H1 (cell line): Measurements from ENCODE around the gene CERS1. TPM values are rescaled to one million over a fixed set of nuclear protein-coding genes. Genes with fewer than 3 reads are reported as not detected.

ENCODE experiments used
- CTCF ChIA-PET: fragments of 300-600 bp; sonication (Branson Sonifier 250); formaldehyde crosslinking; loops from one replicate; lab custom pipeline; 2021; ENCODE audit not compliant: partially characterized antibody; lab: Charles Lee
- POLR2A ChIA-PET: fragments of 300-600 bp; sonication (Branson Sonifier 250); formaldehyde crosslinking; loops from one replicate; lab custom pipeline; 2021; ENCODE audit warnings: inconsistent platforms; ENCODE audit not compliant: partially characterized antibody; lab: Charles Lee
- DNase-seq, 2 experiments: peaks; one replicate each; pipeline versions ENCODE4 v3.0.0 to v3.0.0-alpha.2; 2010 to 2022; ENCODE audit warnings: low spot score in 2 of 2, low read depth in 1 of 2, mixed read lengths in 1 of 2
- FAIRE-seq: peaks from 2 replicates; lab custom pipeline; 2011; peaks lifted over from hg19 to GRCh38; lab: Jason Lieb, UNC
- H2AFZ ChIP-seq: 2 replicates; pipeline ENCODE4 v1.8.1; 2012; ENCODE audit warnings: low read length, inconsistent platforms
- H2AK5ac ChIP-seq: 2 replicates; pipeline ENCODE4 v1.6.1; 2013; ENCODE audit warnings: low read depth, low read length
- H2BK120ac ChIP-seq: replicated peaks from 2 replicates; pipeline ENCODE3; 2013; ENCODE audit warnings: low read depth, low read length, inconsistent platforms
- H2BK12ac ChIP-seq: 2 replicates; pipeline ENCODE4 v1.6.1; 2013; ENCODE audit warnings: low read depth, low read length
- H2BK15ac ChIP-seq: 2 replicates; pipeline ENCODE4 v1.6.1; 2013; ENCODE audit warnings: low read length
- H2BK20ac ChIP-seq: 2 replicates; pipeline ENCODE4 v1.6.1; 2013; ENCODE audit warnings: low read length
- H2BK5ac ChIP-seq: 2 replicates; pipeline ENCODE4 v1.6.1; 2013; ENCODE audit warnings: low read depth, low read length
- H3K14ac ChIP-seq: 2 replicates; pipeline ENCODE4 v1.6.1; 2013; ENCODE audit warnings: inconsistent platforms; ENCODE audit not compliant: insufficient read length
- H3K18ac ChIP-seq: 2 replicates; pipeline ENCODE4 v1.6.1; 2013; ENCODE audit warnings: low read length; ENCODE audit errors: extremely low read depth
- H3K23ac ChIP-seq: 2 replicates; pipeline ENCODE4 v1.6.1; 2013; ENCODE audit warnings: inconsistent platforms; ENCODE audit not compliant: insufficient read length
- H3K23me2 ChIP-seq: 2 replicates; pipeline ENCODE4 v1.6.1; 2013; ENCODE audit warnings: low read depth, low read length
- H3K27ac ChIP-seq: 2 replicates; pipeline ENCODE4 v1.6.1; 2011; ENCODE audit warnings: low read depth, low read length, inconsistent platforms
- H3K27me3 ChIP-seq, 4 experiments: replicated peaks in 1 of 4; 1 replicate in 1 of 4; 2 replicates in 3 of 4; pipeline versions ENCODE4 v1.6.1 to v1.8.1; 2011 to 2013; ENCODE audit warnings: low read length in 3 of 4, mild to moderate bottlenecking in 3 of 4, inconsistent platforms in 2 of 4, mixed read lengths in 2 of 4, moderate library complexity in 1 of 4; ENCODE audit not compliant: control insufficient read depth in 3 of 4, insufficient read depth in 3 of 4; ENCODE audit errors: extremely low read depth in 1 of 4
- H3K36me3 ChIP-seq, 4 experiments: 2 replicates each; pipeline versions ENCODE4 v1.6.1 to v1.8.1; 2011 to 2013; ENCODE audit warnings: mild to moderate bottlenecking in 4 of 4, low read length in 3 of 4, moderate library complexity in 2 of 4, control low read depth in 1 of 4, inconsistent platforms in 1 of 4; ENCODE audit not compliant: insufficient read depth in 4 of 4, control insufficient read depth in 2 of 4
- H3K4ac ChIP-seq: replicated peaks from 2 replicates; pipeline ENCODE3; 2013; ENCODE audit warnings: low read length, low read depth, mixed read lengths, inconsistent platforms; ENCODE audit not compliant: insufficient read length
- H3K4me1 ChIP-seq, 4 experiments: replicated peaks in 1 of 4; 1 replicate in 1 of 4; 2 replicates in 3 of 4; pipeline versions ENCODE4 v1.6.1 to v1.8.1; 2011 to 2013; ENCODE audit warnings: low read length in 3 of 4, inconsistent platforms in 2 of 4, mixed read lengths in 1 of 4; ENCODE audit not compliant: insufficient read depth in 4 of 4, control insufficient read depth in 3 of 4
- H3K4me2 ChIP-seq, 2 experiments: 2 replicates each; pipeline versions ENCODE4 v1.6.1 to v1.8.1; 2011 to 2013; ENCODE audit warnings: low read depth in 2 of 2, low read length in 2 of 2, control low read depth in 1 of 2, inconsistent platforms in 1 of 2, mild to moderate bottlenecking in 1 of 2; ENCODE audit not compliant: insufficient read depth in 1 of 2
- H3K4me3 ChIP-seq, 4 experiments: fragments of 200-600, 300-600 bp in 1 of 4; sonication (generic), shearing (Covaris generic), sonication (Bioruptor Twin) in 1 of 4; 2 replicates each; pipeline versions ENCODE4 v1.5.1 to v1.8.1; 2011 to 2016; ENCODE audit warnings: low read length in 4 of 4, low read depth in 3 of 4, control low read depth in 2 of 4, inconsistent platforms in 2 of 4, mild to moderate bottlenecking in 2 of 4, mixed read lengths in 1 of 4, moderate library complexity in 1 of 4; ENCODE audit not compliant: insufficient read depth in 2 of 4; ENCODE audit errors: extremely low read depth in 1 of 4
- H3K56ac ChIP-seq: replicated peaks from 2 replicates; pipeline ENCODE3; 2013; ENCODE audit warnings: low read depth, mild to moderate bottlenecking, mixed read lengths, low read length, inconsistent platforms; ENCODE audit not compliant: insufficient read length
- H3K79me1 ChIP-seq: 2 replicates; pipeline ENCODE4 v1.6.1; 2013; ENCODE audit warnings: low read depth, low read length, control low read depth
- H3K79me2 ChIP-seq, 2 experiments: 2 replicates each; pipeline versions ENCODE4 v1.6.1 to v1.8.1; 2012 to 2013; ENCODE audit warnings: low read length in 2 of 2, mild to moderate bottlenecking in 2 of 2, inconsistent platforms in 1 of 2; ENCODE audit not compliant: insufficient read depth in 2 of 2, control insufficient read depth in 1 of 2
- H3K9ac ChIP-seq, 4 experiments: replicated peaks in 1 of 4; 1 replicate in 1 of 4; 2 replicates in 3 of 4; pipeline versions ENCODE4 v1.6.1 to v1.8.1; 2011 to 2013; ENCODE audit warnings: low read depth in 3 of 4, low read length in 3 of 4, control low read depth in 2 of 4, mild to moderate bottlenecking in 2 of 4, moderate library complexity in 2 of 4, inconsistent platforms in 1 of 4; ENCODE audit errors: extremely low read depth in 1 of 4
- H3K9me3 ChIP-seq, 2 experiments: 2 replicates each; pipeline versions ENCODE4 v1.6.1 to v1.8.1; 2012 to 2013; ENCODE audit warnings: mild to moderate bottlenecking in 2 of 2, moderate library complexity in 2 of 2, control low read depth in 1 of 2, inconsistent platforms in 1 of 2, low read depth in 1 of 2, low read length in 1 of 2, mixed read lengths in 1 of 2; ENCODE audit not compliant: insufficient read depth in 2 of 2
- H4K20me1 ChIP-seq, 2 experiments: replicated peaks in 1 of 2; 2 replicates each; pipeline versions ENCODE3 to v1.8.1; 2011 to 2013; ENCODE audit warnings: inconsistent platforms in 2 of 2, low read length in 2 of 2, mild to moderate bottlenecking in 1 of 2; ENCODE audit not compliant: insufficient read depth in 2 of 2, control insufficient read depth in 1 of 2
- H4K5ac ChIP-seq: 2 replicates; pipeline ENCODE4 v1.6.1; 2013; ENCODE audit warnings: low read length, low read depth, mixed read lengths, inconsistent platforms; ENCODE audit not compliant: insufficient read length
- H4K8ac ChIP-seq: 2 replicates; pipeline ENCODE4 v1.8.0; 2013; ENCODE audit warnings: mild to moderate bottlenecking, moderate library complexity, low read length, inconsistent platforms; ENCODE audit not compliant: insufficient read depth; ENCODE audit errors: extremely low read depth
- H4K91ac ChIP-seq: replicated peaks from 2 replicates; pipeline ENCODE3; 2013; ENCODE audit warnings: low read length, mixed read lengths, inconsistent platforms; ENCODE audit not compliant: insufficient read length
- ASH2L ChIP-seq: fragments of 200-600, 300-600 bp; sonication (generic); IDR thresholded peaks from one replicate; pipeline ENCODE4 v1.7.1; 2017; ENCODE audit warnings: low read length
- BACH1 ChIP-seq: IDR thresholded peaks from 2 replicates; pipeline ENCODE4 v1.6.1; 2012; ENCODE audit warnings: low read length, improper control_type of control experiment
- BRCA1 ChIP-seq: IDR thresholded peaks from 2 replicates; pipeline ENCODE4 v1.6.1; 2012; ENCODE audit warnings: low read depth, low read length, improper control_type of control experiment
- CBX5 ChIP-seq: fragments of 300-800, 300-1000 bp; sonication (generic); IDR thresholded peaks from 2 replicates; pipeline ENCODE4 v1.7.1; 2016; ENCODE audit warnings: antibody characterized with exemption, low read length, low read depth
- CEBPB ChIP-seq: IDR thresholded peaks from 2 replicates; pipeline ENCODE4 v1.6.1; 2012; ENCODE audit warnings: low read depth, low read length
- EP300 ChIP-seq, 2 experiments: IDR thresholded peaks; 1 replicate in 1 of 2; 2 replicates in 1 of 2; pipeline ENCODE4 v1.6.1; 2011 to 2012; ENCODE audit warnings: low read depth in 2 of 2, low read length in 2 of 2, mild to moderate bottlenecking in 2 of 2, borderline replicate concordance in 1 of 2, inconsistent platforms in 1 of 2, moderate library complexity in 1 of 2
- EZH2 ChIP-seq: fragments of 200-600 bp; sonication (generic); IDR thresholded peaks from 2 replicates; pipeline ENCODE4 v1.7.1; 2012; ENCODE audit warnings: low read depth, mild to moderate bottlenecking, moderate library complexity, low read length, inconsistent platforms; ENCODE audit not compliant: severe bottlenecking
- GABPA ChIP-seq: IDR thresholded peaks from 2 replicates; pipeline ENCODE4 v1.6.1; 2011; ENCODE audit warnings: mild to moderate bottlenecking, low read length, moderate library complexity, borderline replicate concordance; ENCODE audit not compliant: insufficient read depth
- HDAC6 ChIP-seq: IDR thresholded peaks from one replicate; pipeline ENCODE4 v1.7.1; 2012; ENCODE audit warnings: low read depth, mild to moderate bottlenecking, inconsistent platforms, low read length, moderate library complexity
- JUN ChIP-seq: IDR thresholded peaks from 2 replicates; pipeline ENCODE4 v1.6.1; 2011; ENCODE audit warnings: low read depth, mild to moderate bottlenecking, improper control_type of control experiment, low read length
- KDM4A ChIP-seq: IDR thresholded peaks from one replicate; pipeline ENCODE4 v1.7.1; 2012; ENCODE audit warnings: low read depth, mild to moderate bottlenecking, moderate library complexity, low read length, inconsistent platforms; ENCODE audit not compliant: severe bottlenecking
- KDM5A ChIP-seq: fragments of 200-600 bp; IDR thresholded peaks from 2 replicates; pipeline ENCODE4 v1.7.1; 2012; ENCODE audit warnings: mild to moderate bottlenecking, low read length, inconsistent platforms, mixed read lengths
- RXRA ChIP-seq: IDR thresholded peaks from 2 replicates; pipeline ENCODE4 v1.6.1; 2011; ENCODE audit warnings: low read depth, mild to moderate bottlenecking, low read length, moderate library complexity; ENCODE audit not compliant: insufficient read depth
- TAF1 ChIP-seq: IDR thresholded peaks from 2 replicates; pipeline ENCODE4 v1.6.1; 2011; ENCODE audit warnings: mild to moderate bottlenecking, low read depth, low read length
- TBP ChIP-seq: IDR thresholded peaks from 2 replicates; pipeline ENCODE4 v1.6.1; 2011; ENCODE audit warnings: low read depth, low read length, improper control_type of control experiment
- WGBS, 2 experiments: shearing (Covaris generic) in 1 of 2; methylation state at CpG; one replicate each; pipeline versions ENCODE4 v1.1.6 to v1.1.7; 2013 to 2015; ENCODE audit warnings: low lambda C conversion rate in 2 of 2, mixed read lengths in 2 of 2, inconsistent platforms in 1 of 2, low coverage in 1 of 2, missing lambda C conversion rate in 1 of 2; ENCODE audit not compliant: insufficient replicate concordance in 2 of 2, insufficient coverage in 1 of 2, insufficient read length in 1 of 2; ENCODE audit errors: extremely low coverage in 1 of 2, missing lambda C conversion rate in 1 of 2; 5-methylcytosine and 5-hydroxymethylcytosine counted together
- polyA plus RNA-seq, 7 experiments: library from polyadenylated mRNA; depleted of rRNA in 3 of 7; stranded (reverse) in 5 of 7; unstranded in 2 of 7; fragments of >200 nt in 5 of 7; fragments of 200-250 nt in 2 of 7; gene quantifications; 1 replicate in 5 of 7; 2 replicates in 1 of 7; 4 replicates in 1 of 7; pipeline versions ENCODE4 v1.2.1 to v1.2.3, GENCODE V29; 2011 to 2013; ENCODE audit warnings: missing spikeins in 2 of 7, mixed read lengths in 2 of 7
- total RNA-seq: library from RNA; stranded (reverse); fragmentation: NEBNext Ultra II Directional; extraction: Animal tissue kit (Norgen Biotek cat#: 25700); gene quantifications from 2 replicates; pipeline ENCODE4 v1.2.1, GENCODE V29; 2021

CERS1 gene
- total and polyA plus RNA-seq, 2 of the 8 experiments (the other 6 are each of a cell fraction or from before 2014, with no cell fraction given), result 18.6 to 51.0 TPM

DNA sequence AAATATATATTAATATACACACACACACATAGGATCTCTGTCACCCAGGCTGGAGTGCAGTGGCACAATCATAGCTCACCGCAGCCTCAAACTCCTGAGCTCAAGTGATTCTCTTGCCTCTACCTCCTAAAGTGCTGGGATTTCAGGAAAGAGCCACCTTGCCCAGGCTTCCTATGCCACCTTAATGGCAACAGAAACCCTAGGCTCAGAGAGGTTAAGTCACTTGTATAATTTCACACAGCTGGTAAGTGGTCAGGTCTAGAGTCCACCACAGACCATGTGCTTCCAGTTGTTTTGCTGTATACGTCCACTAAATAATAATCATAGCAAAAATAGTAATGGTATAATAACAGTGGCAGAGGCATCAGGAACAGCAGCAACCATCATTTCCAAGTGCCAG is 65.5 kb downstream of the CERS1 start:
- ChIA-PET POLR2A (interaction anchor here (3.4 kb wide), 1 partner anchor 11 kb away, joined by 18 read pairs; no protein-coding TSS in a partner anchor), CTCF (interaction anchor here (0.6 to 10.4 kb wide), 7 partner anchors 10 to 418 kb away, joined by 3 to 79 read pairs (median 4); no protein-coding TSS in a partner anchor)
- H2AK5ac ChIP-seq, result no peak overlapping the region
- no peak overlapping the region for H3K9ac ChIP-seq
- peaks cover 3 to 15% (median 10%) of the 10 kb centered on the region in 4 experiments for H3K4me1 ChIP-seq
- no peak overlapping the region for H4K8ac ChIP-seq
- no peak overlapping the region for H3K23ac ChIP-seq
- no peak overlapping the region for H3K14ac ChIP-seq
- H2BK12ac ChIP-seq, result no peak overlapping the region
- no peaks in the 10 kb centered on the region for H3K9me3 ChIP-seq
- H3K79me2 ChIP-seq, result peaks cover 20 to 32% of the 10 kb centered on the region in 2 experiments
- no peak overlapping the region for H3K18ac ChIP-seq
- no peak for FAIRE-seq
- TF ChIP-seq RXRA (no peak), BRCA1 (no peak), ASH2L (no peak), TAF1 (no peak), TBP (no peak), CEBPB (no peak), HDAC6 (no peak), GABPA (no peak), BACH1 (no peak), EP300 (IDR thresholded peaks at IDR 0.05; ENCODE audit: borderline replicate concordance in 1 of 2, low read depth in 2 of 2, low read length in 2 of 2) (no peak), JUN (no peak), KDM5A (no peak), KDM4A (no peak), CBX5 (no peak), EZH2 (no peak)
- H4K91ac ChIP-seq, result no peak overlapping the region
- peaks cover 0 to 6% (median 0%) of the 10 kb centered on the region in 4 experiments; a peak in 2 of 7 replicates for H3K27me3 ChIP-seq
- peaks cover 0 to 7% (median 0%) of the 10 kb centered on the region in 4 experiments; a peak in 2 of 8 replicates for H3K36me3 ChIP-seq
- 91% methylated on average over 2 of the region's 2 CpGs; no CpG with 5 or more reads in 1 of the 2 experiments for WGBS, 2 experiments
- H3K79me1 ChIP-seq, result peaks cover 11% of the 10 kb centered on the region
- H3K27ac ChIP-seq, result no peak overlapping the region
- H2BK5ac ChIP-seq, result no peak overlapping the region
- H3K4ac ChIP-seq, result no peak overlapping the region
- H2BK20ac ChIP-seq, result no peak overlapping the region
- H4K5ac ChIP-seq, result no peak overlapping the region
- peaks cover 21 to 26% of the 10 kb centered on the region in 2 experiments for H4K20me1 ChIP-seq
- H3K4me3 ChIP-seq, result no peak overlapping the region
- no peak overlapping the region for H2AFZ ChIP-seq
- DNase-seq, result no peak
- H2BK15ac ChIP-seq, result no peak overlapping the region
- H3K56ac ChIP-seq, result no peak overlapping the region
- H3K23me2 ChIP-seq, result peaks cover 11% of the 10 kb centered on the region
- no peak overlapping the region for H2BK120ac ChIP-seq
- no peak overlapping the region; a peak in 1 of 4 replicates for H3K4me2 ChIP-seq
